Muscle of back (tissue), 11 donors: Measurements from ENCODE around the gene ASCC1. TPM values are rescaled to one million over a fixed set of nuclear protein-coding genes. Genes with fewer than 3 reads are reported as not detected.
A peak's percentile ranks its signal among the peaks of the same experiment; 100 is the strongest.
"Not testable (repeated sequence)": the region's sequence is repeated elsewhere in the genome, so short reads cannot be mapped to it uniquely, and the experiment has no call there.

Experiments used
- DNase-seq, 3 donors: peaks; one replicate each; pipeline versions ENCODE4 v3.0.0 to v3.0.0-alpha.2; 2013
- polyA plus RNA-seq, 10 donors: library from polyadenylated mRNA; unstranded; fragments of 120-200 nt; gene quantifications; one replicate each; pipeline ENCODE4 v1.2.1, GENCODE V29; 2013; ENCODE audit not compliant: insufficient read length in 10 of 10

The ASCC1 gene
- polyA plus RNA-seq, 10 donors: 19.7 to 28.2 (median 25.7) TPM

GRCh38 chr10:72127571-72127970, 88.5 kb downstream of the ASCC1 start:
- DNase-seq: no peak

GRCh38 chr10:72126872-72127232, 89.2 kb downstream of the ASCC1 start:
- no peak for DNase-seq

- peak in 1 of 3 donors; percentile 8 for DNase-seq
Measured at GRCh38 chr10:72126184-72126871, 89.7 kb downstream of the ASCC1 start.

GRCh38 chr10:72124989-72125388, 91.1 kb downstream of the ASCC1 start:
- peak; percentile 14 to 62 (median 44) for DNase-seq

GRCh38 chr10:72124381-72124780, 91.7 kb downstream of the ASCC1 start:
- no peak for DNase-seq

- DNase-seq: no peak
Measured at GRCh38 chr10:72123616-72124015, 92.5 kb downstream of the ASCC1 start.

- DNase-seq: no peak
Measured at GRCh38 chr10:72122221-72122620, 93.9 kb downstream of the ASCC1 start.

GRCh38 chr10:72121389-72121788, 94.7 kb downstream of the ASCC1 start:
- no peak for DNase-seq

- no peak for DNase-seq
Measured at GRCh38 chr10:72116372-72116771, 99.7 kb downstream of the ASCC1 start.

GRCh38 chr10:72114706-72115450, 101.2 kb downstream of the ASCC1 start:
- DNase-seq: peak; percentile 14 to 61 (median 50)

GRCh38 chr10:72110673-72111401, 105.2 kb downstream of the ASCC1 start:
- peak in 1 of 3 donors; percentile 44 for DNase-seq

- DNase-seq: no peak
Measured at GRCh38 chr10:72109636-72110157, 106.4 kb downstream of the ASCC1 start.

GRCh38 chr10:72108830-72109635, 107.0 kb downstream of the ASCC1 start:
- DNase-seq: no peak

GRCh38 chr10:72108004-72108370, 108.1 kb downstream of the ASCC1 start:
- not testable (repeated sequence) for DNase-seq

GRCh38 chr10:72107325-72108003, 108.6 kb downstream of the ASCC1 start:
- DNase-seq: no peak

- DNase-seq: no peak
Measured at GRCh38 chr10:72106896-72107295, 109.2 kb downstream of the ASCC1 start.

GRCh38 chr10:72106154-72106849, 109.8 kb downstream of the ASCC1 start:
- DNase-seq: no peak

- no peak for DNase-seq
Measured at GRCh38 chr10:72105710-72106109, 110.4 kb downstream of the ASCC1 start.

GRCh38 chr10:72105098-72105475, 111.0 kb downstream of the ASCC1 start:
- DNase-seq: no peak

GRCh38 chr10:72104472-72105097, 111.5 kb downstream of the ASCC1 start:
- peak in 1 of 3 donors; percentile 23 for DNase-seq
